Measurements from ENCODE around the gene HCK.

GRCh38 chr20:32031007-32031958 lies 20.8 kb upstream of the HCK start:
- no peak for TF ChIP-seq ZNF529 (tag by site-specific recombination; IDR thresholded peaks at IDR 0.05; ENCODE audit: insufficient replicate concordance)
- TF ChIP-seq ZNF747 (tag by site-specific recombination; IDR thresholded peaks at IDR 0.05), result no peak
- TF ChIP-seq ZNF521 (tag by site-specific recombination; IDR thresholded peaks at IDR 0.05), result no peak
- peak; percentile 88; the same call in 1 of the 2 replicates for TF ChIP-seq CTCF (tag by site-specific recombination; IDR thresholded peaks at IDR 0.05)

All from HEK293 (cell line).